Measurements from ENCODE around the gene TMBIM1. TPM values are rescaled to one million over a fixed set of nuclear protein-coding genes. Genes with fewer than 3 reads are reported as not detected.

TMBIM1 gene
- total and polyA plus RNA-seq, 2 experiments from 2014 or later, result 18.8 to 25.9 TPM

GRCh38 chr2:218256612-218257350 is 35.5 kb downstream of the TMBIM1 start:
- DNase-seq (ENCODE audit: low read depth in 1 of 2, low spot score in 1 of 2), result no peak
- peaks cover 43% of the 10 kb centered on the region for H3K4me1 ChIP-seq (ENCODE audit: low read depth)

GRCh38 chr2:218255446-218255845 is 36.9 kb downstream of the TMBIM1 start:
- peaks cover 32% of the 10 kb centered on the region for H3K4me1 ChIP-seq (ENCODE audit: low read depth)
- TF ChIP-seq CTCF (IDR thresholded peaks at IDR 0.05; ENCODE audit: low read depth, low read length), result no peak
- H3K9me3 ChIP-seq (ENCODE audit: low read depth), result no peaks in the 10 kb centered on the region
- no peaks in the 10 kb centered on the region for H3K27me3 ChIP-seq
- no peak overlapping the region for H3K27ac ChIP-seq
- peak in 1 of 2 donors; percentile 34 for DNase-seq (ENCODE audit: low read depth in 1 of 2, low spot score in 1 of 2)
- H3K36me3 ChIP-seq, result peaks cover 45% of the 10 kb centered on the region
- no peak overlapping the region for H3K4me3 ChIP-seq

More at GRCh38 chr2:218256612-218257350, 35.5 kb downstream of the TMBIM1 start:
- no peak overlapping the region for H3K4me3 ChIP-seq
- no peak for TF ChIP-seq CTCF (IDR thresholded peaks at IDR 0.05; ENCODE audit: low read depth, low read length)
- no peak overlapping the region for H3K27ac ChIP-seq
- H3K9me3 ChIP-seq (ENCODE audit: low read depth), result no peaks in the 10 kb centered on the region
- H3K36me3 ChIP-seq, result peaks cover 32% of the 10 kb centered on the region
- H3K27me3 ChIP-seq, result no peaks in the 10 kb centered on the region

DNA sequence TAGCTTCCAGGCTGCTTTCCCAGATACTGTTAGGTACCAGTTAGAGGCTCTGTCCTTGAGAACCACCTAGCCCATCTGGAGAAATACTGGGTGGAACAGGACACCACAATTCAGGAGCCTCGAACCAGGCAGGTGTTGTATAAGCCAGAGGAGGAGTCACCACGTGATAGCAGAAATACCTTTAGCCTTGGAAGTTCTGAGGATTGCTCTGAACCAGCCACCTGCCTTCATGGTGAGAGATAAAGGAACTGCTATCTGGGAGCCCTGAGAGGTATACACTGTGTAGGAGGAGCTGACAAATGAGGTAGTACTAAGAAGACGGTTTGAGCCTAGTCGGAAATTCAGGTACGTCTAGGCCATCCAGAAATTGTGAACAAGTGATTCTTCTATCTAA is 39.1 kb downstream of the TMBIM1 start:
- Histone ChIP-seq H3K27ac (peak overlapping the region; percentile 32), H3K27me3 (no peaks in the 10 kb centered on the region), H3K4me1 (ENCODE audit: low read depth) (peaks cover 15% of the 10 kb centered on the region), H3K36me3 (peaks cover 66% of the 10 kb centered on the region), H3K4me3 (no peak overlapping the region), H3K9me3 (ENCODE audit: low read depth) (no peaks in the 10 kb centered on the region)
- TF ChIP-seq CTCF (IDR thresholded peaks at IDR 0.05; ENCODE audit: low read depth, low read length), result no peak
- no peak for DNase-seq (ENCODE audit: low read depth in 1 of 2, low spot score in 1 of 2)

DNA sequence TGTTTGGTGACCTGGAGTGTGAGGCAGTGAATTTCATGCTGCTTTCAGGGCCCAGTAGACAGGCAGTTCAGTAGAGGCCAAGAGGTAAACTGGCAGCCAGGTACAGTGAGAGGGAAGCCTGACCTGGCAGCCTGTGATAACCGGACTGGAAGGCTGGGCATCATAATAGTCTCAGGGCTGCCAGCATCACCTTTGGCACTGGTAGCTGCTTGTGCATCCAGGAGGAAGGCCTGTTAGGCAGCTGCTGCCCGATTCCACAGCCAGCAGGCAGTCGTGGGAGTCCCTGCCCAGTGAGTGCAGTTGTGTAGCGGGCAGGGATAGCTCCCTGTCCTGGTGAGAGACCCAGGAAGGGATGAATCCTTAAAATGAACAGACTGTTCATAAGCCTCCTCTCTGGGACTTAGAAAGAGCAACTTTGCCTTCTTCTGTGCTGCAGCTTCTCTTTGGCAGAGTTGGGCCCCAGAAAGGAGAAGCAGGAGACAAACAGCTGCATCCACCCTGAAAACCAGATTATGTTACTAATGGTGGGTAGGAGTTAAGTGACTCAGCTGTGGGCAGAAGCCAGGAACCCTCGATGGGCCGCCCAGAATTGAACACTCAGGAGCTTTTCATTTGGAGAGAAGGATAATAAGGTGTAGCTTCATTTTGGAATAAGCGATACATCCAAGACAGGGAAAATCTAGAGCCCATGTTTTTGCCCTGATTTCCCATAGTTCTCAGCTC is 39.6 kb downstream of the TMBIM1 start:
- Histone ChIP-seq H3K4me3 (no peak overlapping the region), H3K36me3 (peaks cover 70% of the 10 kb centered on the region), H3K4me1 (ENCODE audit: low read depth) (peaks cover 15% of the 10 kb centered on the region), H3K9me3 (ENCODE audit: low read depth) (no peaks in the 10 kb centered on the region), H3K27ac (peak overlapping the region; percentile 32), H3K27me3 (no peaks in the 10 kb centered on the region)
- TF ChIP-seq CTCF (IDR thresholded peaks at IDR 0.05; ENCODE audit: low read depth, low read length), result no peak
- no peak for DNase-seq (ENCODE audit: low read depth in 1 of 2, low spot score in 1 of 2)

- Histone ChIP-seq H3K27me3 (no peaks in the 10 kb centered on the region), H3K9me3 (ENCODE audit: low read depth) (no peaks in the 10 kb centered on the region), H3K4me3 (no peak overlapping the region), H3K4me1 (ENCODE audit: low read depth) (peaks cover 29% of the 10 kb centered on the region), H3K36me3 (peaks cover 67% of the 10 kb centered on the region), H3K27ac (peak overlapping the region; percentile 21)
- TF ChIP-seq CTCF (IDR thresholded peaks at IDR 0.05; ENCODE audit: low read depth, low read length), result no peak
- no peak for DNase-seq (ENCODE audit: low read depth in 1 of 2, low spot score in 1 of 2)
These were observed 42.6 kb downstream of the TMBIM1 start for GRCh38 chr2:218249691-218250090.
